GM12892 (cell line): ENCODE results near the gene KRTAP5-6.

Experiments used
- POLR2A ChIP-seq: IDR thresholded peaks from 2 replicates; pipeline ENCODE4 v1.6.1; 2011; ENCODE audit warnings: low read depth, low read length, control low read depth
- POLR2AphosphoS5 ChIP-seq: IDR thresholded peaks from 2 replicates; pipeline ENCODE4 v1.6.1; 2011; ENCODE audit warnings: low read depth, low read length, control low read depth
- TAF1 ChIP-seq: IDR thresholded peaks from 2 replicates; pipeline ENCODE4 v1.6.1; 2011; ENCODE audit warnings: low read depth, mild to moderate bottlenecking, control low read depth, low read length, borderline replicate concordance

- TF ChIP-seq POLR2AphosphoS5, result no peak
- no peak for TF ChIP-seq POLR2A
- no peak for TF ChIP-seq TAF1
Measured at GRCh38 chr11:1707751-1708150, 10.8 kb downstream of the KRTAP5-6 start.
